IPS-18c (cell line): ENCODE data around the gene DRD1.
"Not testable (repeated sequence)": the region's sequence is repeated elsewhere in the genome, so short reads cannot be mapped to it uniquely, and the experiment has no call there.

Experiments
- H3K4me3 ChIP-seq: 2 replicates; pipeline ENCODE4 v1.7.0; 2013; ENCODE audit warnings: low read depth, mild to moderate bottlenecking, low read length, moderate library complexity; ENCODE audit not compliant: insufficient read depth
- H3K9me3 ChIP-seq: one replicate; pipeline ENCODE4 v1.6.1; 2013; ENCODE audit warnings: mild to moderate bottlenecking, low read length, moderate library complexity; ENCODE audit not compliant: control insufficient read depth, insufficient read depth

The DRD1 gene

DNA sequence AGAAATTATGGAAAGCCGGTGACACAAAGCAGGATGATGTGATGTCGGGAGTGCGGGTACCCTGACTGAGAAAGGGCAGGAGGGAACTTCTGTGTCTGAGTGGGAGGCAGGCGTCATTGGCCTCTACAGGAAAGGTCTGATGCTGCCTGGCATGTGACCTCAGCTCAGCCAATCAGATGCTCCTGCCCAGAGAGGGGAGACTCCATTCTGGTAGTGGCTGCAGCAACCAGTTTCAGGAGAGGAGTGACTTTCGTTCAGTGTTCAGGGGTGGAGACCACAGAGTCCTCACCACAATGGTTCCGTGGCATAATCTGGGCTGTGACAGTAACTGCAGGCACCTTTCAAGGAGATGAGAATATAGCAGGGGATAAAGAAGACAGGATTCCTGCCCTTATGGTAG lies 27.6 kb upstream of the DRD1 start:
- no peak overlapping the region for H3K4me3 ChIP-seq

DNA sequence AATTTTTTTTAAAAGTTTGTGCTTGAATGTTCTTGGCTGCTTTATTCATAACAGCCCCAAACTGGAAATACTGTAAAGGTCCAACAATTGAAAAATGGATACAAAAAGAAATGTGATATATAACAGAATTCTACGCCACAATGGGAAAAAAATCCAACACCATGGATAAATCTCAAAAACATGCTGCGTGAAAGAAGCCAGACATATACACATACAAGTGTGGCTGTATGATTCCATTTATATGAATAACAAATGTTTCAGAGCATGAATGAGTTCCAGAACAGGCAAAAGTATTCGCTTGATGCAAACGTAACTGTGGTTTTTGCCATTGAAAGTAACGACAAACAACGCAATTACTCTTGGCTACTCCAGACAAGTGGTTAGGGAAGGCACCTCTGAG lies 27.2 kb upstream of the DRD1 start:
- Histone ChIP-seq H3K4me3 (no peak overlapping the region), H3K9me3 (no peaks in the 10 kb centered on the region)

More for the DNA sequence above, 27.6 kb upstream of the DRD1 start:
- no peaks in the 10 kb centered on the region for H3K9me3 ChIP-seq

DNA sequence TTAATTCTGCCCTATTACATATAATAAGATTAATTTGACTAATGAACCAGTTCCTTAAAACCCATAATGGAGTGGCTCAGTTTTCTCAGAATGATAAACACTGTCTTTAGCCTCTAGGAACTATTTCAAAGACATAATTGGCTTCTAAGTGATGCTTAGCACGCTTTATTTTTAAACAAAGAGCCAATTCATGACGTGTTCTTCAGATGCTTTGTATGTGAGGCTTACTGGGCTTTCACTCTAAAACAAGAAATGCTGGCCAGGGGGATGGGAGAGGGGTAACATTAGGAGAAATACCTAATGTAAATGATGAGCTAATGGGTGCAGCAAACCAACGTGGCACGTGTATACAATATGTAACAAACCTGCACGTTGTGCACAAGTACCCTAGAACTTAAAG lies 26.8 kb upstream of the DRD1 start:
- H3K4me3 ChIP-seq, result no peak overlapping the region
- no peaks in the 10 kb centered on the region for H3K9me3 ChIP-seq

DNA sequence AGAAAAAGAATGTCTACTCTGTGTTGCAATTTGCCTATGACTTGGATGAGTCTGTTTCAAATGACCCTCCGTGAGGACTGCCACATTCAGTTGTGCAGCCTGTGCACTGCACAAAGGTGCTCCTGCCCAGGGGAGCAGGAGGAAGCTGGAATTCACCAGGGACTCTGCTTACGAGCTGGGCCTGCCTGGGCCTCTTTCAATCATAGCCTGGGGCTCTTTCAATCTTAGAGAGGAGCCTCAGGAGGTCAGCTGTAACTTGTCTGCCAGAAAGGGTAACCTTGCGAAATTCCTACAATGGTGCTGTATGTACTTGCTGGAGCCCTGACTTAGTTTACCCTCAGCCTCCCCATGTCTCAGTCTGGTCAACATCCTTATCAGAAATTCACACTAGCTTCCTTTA lies 25.9 kb upstream of the DRD1 start:
- no peaks in the 10 kb centered on the region for H3K9me3 ChIP-seq
- no peak overlapping the region for H3K4me3 ChIP-seq

DNA sequence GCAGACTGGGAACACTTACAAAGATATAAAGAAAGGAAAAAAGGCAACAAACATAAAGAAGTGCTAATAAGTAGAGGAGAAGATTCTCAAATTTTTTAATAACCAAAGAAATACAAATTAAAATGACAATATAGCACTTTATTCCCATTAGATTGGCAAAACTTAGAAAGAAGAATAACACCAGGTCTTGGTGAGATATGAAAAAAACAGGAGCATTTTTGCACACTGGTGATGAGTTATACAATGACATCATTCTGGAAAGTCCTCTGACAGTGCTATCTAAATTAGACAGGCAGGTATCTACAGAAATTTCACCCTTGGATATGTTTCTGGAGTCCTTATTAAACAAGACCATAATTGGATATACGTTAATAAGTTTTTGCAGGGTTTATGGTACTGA lies 24.9 kb upstream of the DRD1 start:
- H3K9me3 ChIP-seq, result no peaks in the 10 kb centered on the region
- no peak overlapping the region for H3K4me3 ChIP-seq

DNA sequence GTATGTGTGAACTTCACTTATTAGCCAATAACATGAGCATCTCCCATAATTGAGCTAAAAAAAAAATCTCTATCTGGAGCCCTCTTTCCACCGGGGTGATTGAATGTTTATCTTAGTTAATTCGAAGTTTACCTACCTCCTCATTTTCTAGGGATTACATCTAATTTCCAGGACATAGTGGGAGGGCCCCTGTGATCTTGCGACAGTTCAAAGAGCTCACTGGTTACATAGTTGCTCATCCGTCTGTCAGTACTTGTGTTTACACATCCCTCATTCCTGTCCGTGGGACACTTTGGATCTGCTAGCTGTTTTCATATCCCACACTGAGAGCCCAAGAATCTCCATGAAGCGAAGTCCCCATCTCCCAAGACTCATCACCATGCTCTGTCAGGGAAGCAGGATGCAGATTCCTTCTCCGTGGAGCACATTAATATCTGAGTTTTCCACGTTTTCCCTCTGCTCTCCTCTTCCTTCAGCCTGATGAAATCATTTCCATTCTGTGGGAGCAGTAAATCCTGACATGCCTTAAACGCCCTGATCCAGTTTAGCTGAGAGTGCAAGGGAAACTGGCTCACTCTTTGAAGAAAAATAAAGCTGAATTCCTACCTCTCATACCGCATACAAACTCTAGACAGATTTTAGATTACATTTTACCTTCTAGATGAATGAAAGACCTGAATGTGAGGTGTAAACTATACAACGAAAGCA lies 24.2 kb upstream of the DRD1 start:
- Histone ChIP-seq H3K9me3 (no peaks in the 10 kb centered on the region), H3K4me3 (no peak overlapping the region)

DNA sequence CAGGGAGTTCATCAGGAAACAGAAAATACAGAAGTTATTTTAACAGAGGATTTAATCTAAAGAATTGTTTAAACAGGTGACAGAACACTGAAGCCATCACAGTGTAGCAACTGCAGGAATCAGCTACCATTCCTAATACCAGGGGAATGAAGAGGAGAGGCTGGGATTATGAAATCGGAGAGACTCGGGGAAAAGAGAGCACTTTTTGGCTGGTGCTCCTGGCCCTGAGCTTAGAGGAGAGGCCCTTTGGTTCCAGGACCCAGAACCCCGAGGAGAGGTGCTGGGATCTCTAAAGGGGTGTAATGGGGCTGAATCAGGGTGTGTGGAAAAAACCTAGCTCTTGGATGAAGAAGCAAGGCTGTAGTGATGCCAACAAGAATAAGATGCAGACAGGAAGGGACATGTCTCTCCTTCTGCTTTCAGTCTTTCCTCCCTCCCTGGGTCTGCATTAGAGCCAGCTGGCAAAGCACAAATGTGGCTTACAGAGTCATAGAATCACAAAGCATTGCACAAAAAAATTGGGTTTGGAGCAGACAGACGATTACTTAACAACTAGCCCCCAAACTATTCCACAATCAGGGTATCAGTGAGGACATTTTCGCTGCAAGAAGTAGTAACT lies 22.8 kb upstream of the DRD1 start:
- H3K9me3 ChIP-seq, result no peaks in the 10 kb centered on the region
- H3K4me3 ChIP-seq, result no peak overlapping the region

DNA sequence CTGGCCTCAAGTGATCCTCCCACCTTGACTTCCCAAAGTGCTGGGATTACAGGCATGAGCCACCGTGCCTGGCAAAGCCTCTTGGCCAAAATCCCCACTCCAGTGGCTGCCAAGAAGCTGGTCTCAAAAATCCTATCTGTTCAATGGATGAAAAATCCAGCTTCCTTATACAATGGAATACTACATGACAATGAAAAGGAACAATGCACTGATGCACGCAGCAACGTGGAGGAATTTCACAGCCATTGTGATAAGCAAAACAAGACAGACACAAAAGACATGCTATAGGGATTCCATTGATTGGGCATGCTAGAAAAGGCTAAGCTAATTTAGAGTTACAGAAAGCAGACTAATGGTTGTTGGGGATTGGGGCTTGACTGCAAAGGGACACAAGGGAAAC lies 21.3 kb upstream of the DRD1 start:
- Histone ChIP-seq H3K9me3 (no peaks in the 10 kb centered on the region), H3K4me3 (no peak overlapping the region)

DNA sequence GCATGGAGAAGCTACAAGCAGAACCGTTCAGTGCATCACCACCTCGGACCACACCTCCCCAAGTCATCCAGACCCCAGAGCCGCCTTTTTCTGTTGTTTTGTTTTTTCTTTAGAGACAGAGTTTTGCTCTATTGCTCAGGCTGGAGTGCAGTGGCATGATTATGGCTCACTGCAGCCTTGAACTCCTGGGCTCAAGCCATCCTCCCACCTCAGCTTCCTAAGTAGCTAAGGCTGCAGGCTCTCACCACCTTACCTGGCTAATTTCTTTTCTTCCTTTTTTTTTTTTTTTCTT lies 20.9 kb upstream of the DRD1 start:
- Histone ChIP-seq H3K4me3 (no peak overlapping the region), H3K9me3 (no peaks in the 10 kb centered on the region)

DNA sequence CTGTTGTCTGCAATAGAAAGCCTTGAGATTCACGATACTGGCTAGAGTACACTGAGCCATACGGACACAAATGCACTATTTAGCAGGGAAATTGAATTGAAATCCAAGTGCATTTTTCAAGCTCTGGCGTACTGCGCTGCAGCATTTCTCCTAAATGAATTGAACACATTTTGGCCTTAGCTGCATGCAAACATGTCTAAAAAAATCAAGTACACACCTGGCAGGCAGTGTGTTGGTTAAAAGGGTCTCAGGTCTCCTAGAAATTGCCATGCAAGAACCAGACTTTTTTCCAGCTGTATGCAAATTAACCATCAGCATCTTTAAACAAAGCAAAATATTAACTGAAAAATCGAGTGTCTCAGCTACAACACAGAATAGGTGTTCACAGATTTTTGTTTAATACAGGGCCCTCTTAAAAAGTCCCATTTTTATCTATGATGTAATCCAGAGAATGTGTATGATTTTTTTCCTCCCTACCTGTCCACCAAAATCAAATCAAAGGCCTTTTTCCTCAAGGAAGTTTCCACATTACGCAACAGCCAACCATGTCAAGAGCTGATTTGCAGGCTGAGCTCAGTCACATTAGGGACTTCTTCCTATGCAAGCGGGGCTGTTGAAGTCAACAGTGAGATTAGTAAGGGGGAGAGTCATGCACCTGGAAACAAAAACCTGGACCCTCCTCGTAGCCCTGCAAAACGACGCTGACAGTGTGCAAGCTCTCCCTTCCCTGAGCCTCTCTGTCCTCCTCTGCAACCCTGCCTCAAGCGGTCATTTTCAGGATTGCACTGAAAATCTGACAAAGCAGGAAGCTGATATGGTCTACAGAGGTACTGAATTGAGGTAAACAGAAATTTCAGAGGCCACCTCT lies 20.3 kb upstream of the DRD1 start:
- no peak overlapping the region for H3K4me3 ChIP-seq
- no peaks in the 10 kb centered on the region for H3K9me3 ChIP-seq

DNA sequence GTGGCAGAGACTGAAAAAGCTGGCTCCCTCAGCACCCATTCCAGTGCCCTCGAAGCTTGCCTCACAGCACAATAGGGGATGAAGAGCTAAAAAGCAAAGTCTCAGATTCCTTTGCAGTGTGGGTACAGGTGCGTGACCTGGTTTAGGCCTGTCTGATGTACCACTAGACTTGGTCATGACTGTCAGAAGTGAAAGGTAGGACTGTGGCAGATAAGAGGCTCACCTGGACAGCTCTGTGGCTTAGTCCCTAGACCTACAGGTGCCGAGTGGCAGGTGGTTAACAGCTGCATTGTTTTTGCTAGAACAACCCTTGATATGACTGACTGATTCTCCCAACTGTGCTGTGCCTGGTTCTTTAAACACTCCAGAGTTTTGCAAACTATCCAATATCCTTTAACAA lies 19.7 kb upstream of the DRD1 start:
- no peaks in the 10 kb centered on the region for H3K9me3 ChIP-seq
- H3K4me3 ChIP-seq, result no peak overlapping the region

DNA sequence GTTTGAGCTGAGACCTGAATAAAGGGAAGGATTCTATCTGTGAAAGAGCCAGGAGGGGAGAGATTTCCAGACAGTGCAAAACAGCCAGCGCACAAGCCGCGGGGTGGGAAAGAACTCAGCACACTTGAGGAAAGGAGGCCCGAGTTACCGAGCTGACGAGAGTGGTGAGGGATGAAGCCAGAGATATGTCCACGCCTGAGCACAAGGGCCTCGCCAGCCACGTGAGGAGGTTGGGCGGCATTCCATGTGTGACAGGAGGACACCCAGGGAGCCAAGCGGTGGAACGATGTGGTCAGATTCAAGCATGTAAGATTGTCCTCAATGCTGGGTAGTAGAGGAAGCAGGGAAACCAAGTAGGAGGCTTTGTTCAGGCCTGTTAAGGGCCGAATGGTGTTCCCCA lies 17.4 kb upstream of the DRD1 start:
- Histone ChIP-seq H3K4me3 (no peak overlapping the region), H3K9me3 (no peaks in the 10 kb centered on the region)

DNA sequence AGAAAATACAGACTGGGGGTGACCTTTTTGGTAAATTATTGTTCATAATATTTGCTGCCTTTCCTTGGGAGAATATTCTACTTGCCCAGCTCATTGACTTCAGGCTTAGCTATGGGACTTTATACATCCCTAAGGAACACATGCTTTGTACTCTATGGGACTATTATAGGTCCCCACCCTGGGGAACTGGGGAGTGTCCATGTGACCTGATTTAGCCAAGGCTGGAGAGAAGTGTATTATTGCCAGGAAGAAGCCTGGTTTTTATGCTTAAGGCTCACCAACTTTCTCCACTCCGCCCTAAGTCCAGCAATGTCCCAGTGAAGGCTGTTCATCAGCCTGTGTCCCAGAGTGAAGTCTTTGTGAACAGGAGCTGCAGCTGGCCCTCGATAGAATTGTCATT lies 16.6 kb upstream of the DRD1 start:
- no peak overlapping the region for H3K4me3 ChIP-seq
- no peaks in the 10 kb centered on the region for H3K9me3 ChIP-seq

DNA sequence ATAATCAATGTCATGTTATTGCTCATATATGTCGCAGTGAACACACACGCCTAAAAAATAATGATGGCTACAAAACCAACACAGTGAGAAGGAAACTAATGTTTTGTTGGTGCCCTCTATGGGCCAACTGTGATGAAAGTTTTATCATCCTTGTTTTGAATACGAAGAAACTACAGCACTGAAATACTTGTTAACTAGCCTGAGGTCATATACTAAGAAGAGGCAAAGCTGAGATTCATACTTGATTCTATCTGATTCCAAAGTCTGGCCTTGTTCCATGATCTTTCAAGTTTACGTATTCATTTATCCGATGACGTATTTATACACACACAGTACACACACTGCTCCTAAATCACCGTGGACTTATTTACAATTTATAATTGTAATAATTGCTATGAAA lies 16.1 kb upstream of the DRD1 start:
- Histone ChIP-seq H3K4me3 (no peak overlapping the region), H3K9me3 (no peaks in the 10 kb centered on the region)

DNA sequence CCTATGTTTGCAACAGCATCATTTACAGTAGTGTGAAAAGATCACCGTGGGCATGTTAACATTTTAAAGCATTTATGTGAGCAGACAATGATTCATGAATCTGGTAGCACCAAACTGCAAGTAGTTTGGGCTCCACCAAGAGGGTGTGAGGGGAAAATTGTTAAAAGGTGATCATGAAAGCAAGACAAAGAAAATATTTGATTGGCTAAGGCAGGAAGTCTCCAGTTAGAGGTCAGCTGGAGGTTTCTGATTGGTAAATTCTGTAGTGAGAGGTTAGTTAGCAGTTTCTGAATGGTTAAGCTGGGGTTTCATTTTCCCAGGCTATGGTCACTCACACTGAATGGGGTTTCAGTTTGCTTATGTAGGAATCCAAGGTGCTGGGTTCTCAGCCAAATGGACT lies 13.5 kb upstream of the DRD1 start:
- H3K4me3 ChIP-seq, result no peak overlapping the region
- H3K9me3 ChIP-seq, result no peaks in the 10 kb centered on the region

DNA sequence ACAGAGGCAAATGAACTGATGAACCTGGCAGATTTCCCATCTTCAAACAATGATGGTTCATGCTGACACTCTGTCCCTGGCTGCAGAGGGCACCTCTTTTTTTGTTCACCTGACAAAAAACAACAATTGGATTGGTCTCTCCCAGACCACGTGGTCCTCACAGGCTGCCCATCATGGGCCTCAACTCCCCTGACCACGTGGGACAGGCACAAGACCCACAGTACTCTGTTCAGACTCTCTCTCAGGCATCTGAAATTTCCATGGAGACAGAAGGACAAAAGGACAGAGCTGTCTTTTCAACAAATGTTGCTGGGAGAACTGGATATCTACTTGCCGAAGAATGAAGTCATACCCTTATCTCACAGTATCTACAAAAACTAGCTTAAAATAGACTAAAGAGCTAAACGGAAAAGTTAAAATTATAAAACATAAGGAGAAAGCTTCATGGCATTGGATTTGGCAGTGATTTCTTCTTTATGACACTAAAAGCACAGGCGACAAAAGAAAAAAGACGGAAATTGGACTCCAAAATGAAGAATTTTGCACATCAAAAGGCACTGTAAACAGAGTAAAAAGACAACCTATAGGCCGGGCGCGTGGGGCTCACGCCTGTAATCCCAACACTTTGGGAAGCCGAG lies 12.2 kb upstream of the DRD1 start:
- no peak overlapping the region for H3K4me3 ChIP-seq
- no peaks in the 10 kb centered on the region for H3K9me3 ChIP-seq

DNA sequence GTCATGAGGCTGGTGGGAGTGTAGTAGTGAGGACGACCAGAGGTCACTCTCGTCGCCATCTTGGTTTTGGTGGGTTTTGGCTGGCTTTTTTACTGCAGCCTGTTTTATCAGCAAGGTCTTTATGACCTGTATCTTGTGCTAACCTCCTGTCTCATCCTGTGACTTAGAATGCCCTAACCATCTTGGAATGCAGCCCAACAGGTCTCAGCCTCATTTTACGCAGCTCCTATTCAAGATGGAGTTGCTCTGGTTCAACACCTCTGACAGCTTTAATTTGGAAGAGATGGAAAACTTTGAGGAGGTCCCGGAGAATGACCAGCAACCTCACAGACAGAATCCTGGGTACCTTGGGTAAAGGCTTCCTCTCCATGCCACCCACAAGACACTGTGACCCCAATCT lies 10.4 kb upstream of the DRD1 start:
- H3K9me3 ChIP-seq, H3K4me3 ChIP-seq: not testable (repeated sequence)

DNA sequence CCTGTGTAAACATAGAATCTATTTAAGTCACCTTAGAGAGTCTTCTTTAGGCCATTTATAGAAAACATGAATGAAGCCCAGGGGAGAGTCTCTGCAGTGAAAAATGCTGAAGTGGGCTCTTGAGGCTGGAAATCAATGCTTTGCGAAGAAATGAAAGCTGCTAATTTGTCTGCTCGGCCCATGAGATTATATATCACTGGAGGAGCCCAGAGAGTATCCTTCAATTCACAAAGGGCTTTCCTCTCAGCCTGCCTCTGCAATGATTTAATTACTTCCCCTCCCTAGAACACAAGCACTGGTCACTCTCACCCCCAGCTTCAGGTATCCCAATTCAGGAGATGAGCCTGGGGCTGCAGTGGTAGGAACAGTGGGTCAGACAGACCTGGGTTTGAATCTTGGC lies 8.2 kb upstream of the DRD1 start:
- Histone ChIP-seq H3K4me3 (no peak overlapping the region), H3K9me3 (no peaks in the 10 kb centered on the region)
